Measurements from ENCODE around the gene MPRIP.

Gene MPRIP

GRCh38 chr17:17213775-17214174, 171.5 kb downstream of the MPRIP start:
- peaks cover 28% of the 10 kb centered on the region for H3K36me3 Mint-ChIP-seq (ENCODE audit: low read depth)
- no peak overlapping the region for H3K4me3 Mint-ChIP-seq
- H3K27me3 Mint-ChIP-seq (ENCODE audit: low read depth, poor library complexity), result no peaks in the 10 kb centered on the region
- H3K27ac Mint-ChIP-seq, result no peak overlapping the region
- no peaks in the 10 kb centered on the region for H3K4me1 Mint-ChIP-seq
- TF ChIP-seq CTCF (IDR thresholded peaks at IDR 0.05), result no peak
- no peak for DNase-seq
- no peaks in the 10 kb centered on the region for H3K9me3 Mint-ChIP-seq

- TF ChIP-seq CTCF (IDR thresholded peaks at IDR 0.05), result no peak
- Mint-ChIP-seq H3K36me3 (ENCODE audit: low read depth) (peaks cover 33% of the 10 kb centered on the region), H3K4me1 (no peaks in the 10 kb centered on the region), H3K27me3 (ENCODE audit: low read depth, poor library complexity) (no peaks in the 10 kb centered on the region), H3K9me3 (no peaks in the 10 kb centered on the region), H3K4me3 (no peak overlapping the region), H3K27ac (no peak overlapping the region)
- no peak for DNase-seq
Measured at GRCh38 chr17:17214646-17215436, 172.6 kb downstream of the MPRIP start.

GRCh38 chr17:17215575-17215974, 173.3 kb downstream of the MPRIP start:
- no peak overlapping the region for H3K4me3 Mint-ChIP-seq
- no peak overlapping the region for H3K27ac Mint-ChIP-seq
- H3K36me3 Mint-ChIP-seq (ENCODE audit: low read depth), result peaks cover 38% of the 10 kb centered on the region
- TF ChIP-seq CTCF (IDR thresholded peaks at IDR 0.05), result no peak
- H3K4me1 Mint-ChIP-seq, result no peaks in the 10 kb centered on the region
- no peak for DNase-seq
- H3K9me3 Mint-ChIP-seq, result no peaks in the 10 kb centered on the region
- H3K27me3 Mint-ChIP-seq (ENCODE audit: low read depth, poor library complexity), result no peaks in the 10 kb centered on the region

DNA sequence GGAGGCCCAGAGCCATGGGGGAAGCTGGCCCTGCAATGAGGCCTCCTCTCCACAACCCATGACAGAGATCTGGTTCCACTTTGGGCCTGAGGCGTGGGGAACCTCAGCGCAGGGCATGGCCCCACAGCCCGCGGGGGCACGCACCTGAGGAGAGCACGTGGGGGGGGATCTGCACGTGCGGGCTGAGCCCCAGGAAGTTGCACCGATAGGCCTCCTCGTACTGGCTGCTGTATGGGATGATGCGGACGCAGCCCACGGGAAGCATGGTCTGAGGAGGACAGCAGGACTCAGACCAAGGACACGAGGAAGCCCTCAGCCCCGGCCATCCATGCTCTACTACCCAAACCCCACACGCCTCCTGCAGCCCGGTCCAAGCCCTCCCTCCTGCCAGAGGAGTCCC, 174.0 kb downstream of the MPRIP start:
- Mint-ChIP-seq H3K4me1 (no peaks in the 10 kb centered on the region), H3K36me3 (ENCODE audit: low read depth) (peaks cover 44% of the 10 kb centered on the region), H3K9me3 (no peaks in the 10 kb centered on the region), H3K4me3 (no peak overlapping the region), H3K27me3 (ENCODE audit: low read depth, poor library complexity) (no peaks in the 10 kb centered on the region), H3K27ac (no peak overlapping the region)
- no peak for DNase-seq
- no peak for TF ChIP-seq CTCF (IDR thresholded peaks at IDR 0.05)

- peaks cover 48% of the 10 kb centered on the region for H3K36me3 Mint-ChIP-seq (ENCODE audit: low read depth)
- no peak for DNase-seq
- no peak overlapping the region for H3K4me3 Mint-ChIP-seq
- no peaks in the 10 kb centered on the region for H3K27me3 Mint-ChIP-seq (ENCODE audit: low read depth, poor library complexity)
- no peaks in the 10 kb centered on the region for H3K4me1 Mint-ChIP-seq
- H3K9me3 Mint-ChIP-seq, result no peaks in the 10 kb centered on the region
- peak overlapping the region; percentile 56 for H3K27ac Mint-ChIP-seq
- TF ChIP-seq CTCF (IDR thresholded peaks at IDR 0.05), result no peak
Measured at GRCh38 chr17:17216776-17217175, 174.5 kb downstream of the MPRIP start.

DNA sequence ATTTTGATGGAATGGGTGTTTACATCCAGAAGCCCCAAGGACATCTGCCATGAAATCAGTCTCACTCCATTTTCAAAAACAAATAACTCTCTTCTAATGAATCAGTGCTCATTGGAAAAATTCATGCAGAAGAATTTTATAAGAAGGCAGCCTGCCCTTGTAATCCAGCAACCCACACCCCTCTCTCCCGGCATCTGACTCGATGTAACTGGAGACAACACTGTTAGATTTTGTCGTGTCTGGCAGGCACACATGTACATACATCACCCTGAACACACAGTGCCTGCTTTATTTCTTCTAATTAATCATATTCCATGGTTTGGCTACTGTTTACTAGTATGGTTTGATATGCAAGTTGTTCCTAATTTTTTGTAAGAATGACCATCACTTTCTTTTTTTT, 175.7 kb downstream of the MPRIP start:
- H3K36me3 Mint-ChIP-seq (ENCODE audit: low read depth), result peaks cover 53% of the 10 kb centered on the region
- H3K4me1 Mint-ChIP-seq, result no peaks in the 10 kb centered on the region
- no peak for TF ChIP-seq CTCF (IDR thresholded peaks at IDR 0.05)
- no peak for DNase-seq
- H3K27ac Mint-ChIP-seq, result no peak overlapping the region
- H3K27me3 Mint-ChIP-seq (ENCODE audit: low read depth, poor library complexity), result no peaks in the 10 kb centered on the region
- no peak overlapping the region for H3K4me3 Mint-ChIP-seq
- no peaks in the 10 kb centered on the region for H3K9me3 Mint-ChIP-seq
